GM23248 (cell line): ENCODE results near the gene PLPP7. TPM values are rescaled to one million over a fixed set of nuclear protein-coding genes. Genes with fewer than 3 reads are reported as not detected.
"Not testable (repeated sequence)": the region's sequence is repeated elsewhere in the genome, so short reads cannot be mapped to it uniquely, and the experiment has no call there.

ENCODE experiments used
- DNase-seq: peaks from one replicate; pipeline ENCODE4 v3.0.0-alpha.2; 2015
- H2AFZ ChIP-seq: fragments of 200-600 bp; sonication (generic); 2 replicates; pipeline ENCODE4 v1.6.1; 2016; ENCODE audit warnings: antibody characterized with exemption
- H3F3A ChIP-seq: fragments of 200-600 bp; sonication (generic); 2 replicates; pipeline ENCODE4 v1.6.1; 2016; ENCODE audit warnings: mild to moderate bottlenecking, antibody characterized with exemption, mixed run types; ENCODE audit not compliant: insufficient read depth
- H3K27ac ChIP-seq: fragments of 200-600 bp; sonication (generic); 2 replicates; pipeline ENCODE4 v1.5.1; 2016; ENCODE audit warnings: mild to moderate bottlenecking
- H3K27me3 ChIP-seq: fragments of 200-600 bp; sonication (generic); replicated peaks from 2 replicates; pipeline ENCODE4 v1.6.1; 2016; ENCODE audit warnings: mild to moderate bottlenecking; ENCODE audit not compliant: insufficient read depth
- H3K36me3 ChIP-seq: fragments of 200-600 bp; sonication (generic); 2 replicates; pipeline ENCODE4 v1.6.1; 2016; ENCODE audit warnings: low read depth, mild to moderate bottlenecking
- H3K4me1 ChIP-seq: fragments of 200-600 bp; sonication (generic); 2 replicates; pipeline ENCODE4 v1.6.1; 2016; ENCODE audit warnings: mild to moderate bottlenecking; ENCODE audit not compliant: insufficient read depth
- H3K4me2 ChIP-seq: fragments of 200-600 bp; sonication (generic); one replicate; pipeline ENCODE4 v1.6.1; 2016; ENCODE audit warnings: mild to moderate bottlenecking; ENCODE audit not compliant: unreplicated experiment
- H3K4me3 ChIP-seq: fragments of 200-600 bp; sonication (generic); 2 replicates; pipeline ENCODE4 v1.5.1; 2016; ENCODE audit warnings: mild to moderate bottlenecking
- H3K79me2 ChIP-seq: fragments of 200-600 bp; sonication (generic); 2 replicates; pipeline ENCODE4 v1.6.1; 2016; ENCODE audit warnings: mild to moderate bottlenecking; ENCODE audit not compliant: insufficient read depth
- H3K9ac ChIP-seq: fragments of 200-600 bp; sonication (generic); 2 replicates; pipeline ENCODE4 v1.6.1; 2016; ENCODE audit warnings: mild to moderate bottlenecking
- H3K9me2 ChIP-seq: fragments of 200-600 bp; sonication (generic); 2 replicates; pipeline ENCODE4 v1.6.1; 2016; ENCODE audit warnings: mixed run types, mild to moderate bottlenecking, moderate library complexity; ENCODE audit not compliant: insufficient read depth
- H3K9me3 ChIP-seq: fragments of 200-600 bp; sonication (generic); one replicate; pipeline ENCODE4 v1.6.1; 2017; ENCODE audit warnings: low read depth
- H4K20me1 ChIP-seq: fragments of 200-600 bp; sonication (generic); 2 replicates; pipeline ENCODE4 v1.6.0; 2016; ENCODE audit not compliant: insufficient read depth
- EZH2 ChIP-seq: fragments of 200-600 bp; sonication (generic); IDR thresholded peaks from 2 replicates; pipeline ENCODE4 v1.6.1; 2018; ENCODE audit warnings: antibody characterized with exemption, mild to moderate bottlenecking; ENCODE audit not compliant: insufficient read depth, poor library complexity, severe bottlenecking
- EZH2phosphoT487 ChIP-seq: fragments of 200-600 bp; sonication (generic); IDR thresholded peaks from 2 replicates; pipeline ENCODE4 v1.6.1; 2018; ENCODE audit warnings: antibody characterized with exemption, moderate library complexity, mild to moderate bottlenecking, low read depth; ENCODE audit not compliant: insufficient read depth
- WGBS, 2 experiments: methylation state at CpG; one replicate each; pipeline ENCODE4 v1.1.6; 2015 to 2017; ENCODE audit warnings: low lambda C conversion rate in 2 of 2, low coverage in 1 of 2; ENCODE audit errors: missing lambda C conversion rate in 2 of 2; 5-methylcytosine and 5-hydroxymethylcytosine counted together
- in situ Hi-C: fragments of 300-500 bp; cut with MboI; formaldehyde crosslinking; loops from 2 replicates; pipeline ENCODE4 v1.15.0; 2020
- polyA plus RNA-seq: library from polyadenylated mRNA; unstranded; fragments of >200 nt; fragmentation: Nextera tagmentation; extraction: Ambion mirVana; gene quantifications from 2 replicates; pipeline ENCODE4 v1.2.1, GENCODE V29; 2016
- total RNA-seq: library from RNA; depleted of rRNA; stranded (reverse); fragments of >200 nt; shearing (Covaris generic); gene quantifications from 2 replicates; pipeline ENCODE4 v1.2.3, GENCODE V29; 2014

The PLPP7 gene
- total and polyA plus RNA-seq, 2 experiments from 2014 or later = 0.32 to 0.65 TPM

- Histone ChIP-seq H3K36me3 (no peaks in the 10 kb centered on the region), H3K4me3 (no peak overlapping the region), H3K9me3 (no peaks in the 10 kb centered on the region), H3K9ac (no peak overlapping the region), H3K79me2 (no peaks in the 10 kb centered on the region), H4K20me1 (no peaks in the 10 kb centered on the region), H3K4me1 (peaks cover 10% of the 10 kb centered on the region), H3F3A (peaks cover 6% of the 10 kb centered on the region; the same call in 1 of the 2 replicates), H2AFZ (no peak overlapping the region), H3K27ac (no peak overlapping the region), H3K27me3 (no peaks in the 10 kb centered on the region), H3K9me2 (no peaks in the 10 kb centered on the region), H3K4me2 (no peak overlapping the region)
- in situ Hi-C loops = no loop called here
- no peak for DNase-seq
- WGBS, 2 experiments = 72 to 78% methylated on average over 20 of the region's 20 CpGs
- no peak for TF ChIP-seq EZH2phosphoT487
- no peak for TF ChIP-seq EZH2
Measured at GRCh38 chr9:131259916-131260597, 29.5 kb upstream of the PLPP7 start.

- no peak overlapping the region for H3K9ac ChIP-seq
- no peaks in the 10 kb centered on the region for H3K9me3 ChIP-seq
- no peak overlapping the region for H3K27ac ChIP-seq
- no peaks in the 10 kb centered on the region for H3K9me2 ChIP-seq
- in situ Hi-C loops = no loop called here
- H3K4me3 ChIP-seq = no peak overlapping the region
- no peaks in the 10 kb centered on the region for H3K36me3 ChIP-seq
- no peak for DNase-seq
- WGBS, 2 experiments = 86 to 89% methylated on average over 32 to 33 of the region's 33 CpGs
- H3K4me2 ChIP-seq = no peak overlapping the region
- H3K27me3 ChIP-seq = no peaks in the 10 kb centered on the region
- no peaks in the 10 kb centered on the region for H4K20me1 ChIP-seq
- H3F3A ChIP-seq = peaks cover 1% of the 10 kb centered on the region; the same call in 1 of the 2 replicates
- H2AFZ ChIP-seq = no peak overlapping the region
- no peaks in the 10 kb centered on the region for H3K79me2 ChIP-seq
- TF ChIP-seq EZH2phosphoT487 (no peak), EZH2 (no peak)
- peaks cover 8% of the 10 kb centered on the region for H3K4me1 ChIP-seq
Measured at GRCh38 chr9:131260751-131261452, 28.6 kb upstream of the PLPP7 start.

- no peaks in the 10 kb centered on the region for H3K36me3 ChIP-seq
- TF ChIP-seq EZH2phosphoT487 (no peak), EZH2 (no peak)
- H3K4me2 ChIP-seq = no peak overlapping the region
- H3K9me2 ChIP-seq = no peaks in the 10 kb centered on the region
- H3K4me1 ChIP-seq = no peaks in the 10 kb centered on the region
- H4K20me1 ChIP-seq = no peaks in the 10 kb centered on the region
- 85 to 88% methylated on average over 13 of the region's 13 CpGs for WGBS, 2 experiments
- H3K4me3 ChIP-seq = no peak overlapping the region
- no peak overlapping the region for H3K27ac ChIP-seq
- no peaks in the 10 kb centered on the region for H3F3A ChIP-seq
- no peaks in the 10 kb centered on the region for H3K9me3 ChIP-seq
- DNase-seq = no peak
- H3K27me3 ChIP-seq = no peaks in the 10 kb centered on the region
- no peaks in the 10 kb centered on the region for H3K79me2 ChIP-seq
- H2AFZ ChIP-seq = no peak overlapping the region
- in situ Hi-C loops = no loop called here
- H3K9ac ChIP-seq = no peak overlapping the region
Measured at GRCh38 chr9:131262327-131263032, 27.0 kb upstream of the PLPP7 start.

- H3K9me3 ChIP-seq, H3K27me3 ChIP-seq, H3K79me2 ChIP-seq, in situ Hi-C loops, H3F3A ChIP-seq, H3K9me2 ChIP-seq, H3K4me1 ChIP-seq, H2AFZ ChIP-seq, DNase-seq, H3K9ac ChIP-seq, H3K36me3 ChIP-seq, H3K27ac ChIP-seq, H4K20me1 ChIP-seq, H3K4me2 ChIP-seq, H3K4me3 ChIP-seq: not testable (repeated sequence)
- WGBS, 2 experiments = 94 to 98% methylated on average over 5 of the region's 5 CpGs
Measured at GRCh38 chr9:131263033-131263343, 26.5 kb upstream of the PLPP7 start.
